ENCODE results near the gene KIAA1549. TPM values are rescaled to one million over a fixed set of nuclear protein-coding genes. Genes with fewer than 3 reads are reported as not detected.
"Not testable (repeated sequence)": the region's sequence is repeated elsewhere in the genome, so short reads cannot be mapped to it uniquely, and the experiment has no call there.

KIAA1549 gene
- total RNA-seq, 1 donor from 2014 or later = 5.2 TPM

- DNase-seq (ENCODE audit: low spot score) (no peak), ATAC-seq (no peak)
- intact Hi-C loops (cut with DNase I) = no loop called here
Measured at GRCh38 chr7:138842111-138842510, 139.1 kb downstream of the KIAA1549 start.

GRCh38 chr7:138838166-138838565 lies 143.0 kb downstream of the KIAA1549 start:
- intact Hi-C loops (cut with DNase I) = no loop called here
- ATAC-seq (peak; percentile 13), DNase-seq (ENCODE audit: low spot score) (no peak)

DNA sequence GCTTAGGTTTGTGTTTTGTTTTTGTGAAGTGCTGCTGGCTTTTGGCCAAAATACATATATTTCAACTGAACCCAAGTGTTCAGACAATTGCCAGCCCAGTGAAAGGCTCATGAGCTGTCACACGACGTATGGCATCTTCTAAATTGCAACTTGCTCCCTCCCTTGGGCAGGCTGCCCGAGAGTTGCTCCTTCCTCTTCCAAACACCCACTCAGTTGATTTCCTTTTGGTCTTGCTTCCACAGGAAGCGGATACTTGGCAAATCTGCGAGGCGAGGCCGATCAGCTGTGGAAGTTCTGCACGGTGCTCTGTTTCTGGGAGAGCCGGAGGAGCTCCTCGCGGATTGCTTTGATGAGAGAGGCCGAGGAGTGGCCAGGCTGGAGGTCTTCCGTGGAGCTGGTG lies 143.6 kb downstream of the KIAA1549 start:
- ATAC-seq (peak; percentile 28), DNase-seq (ENCODE audit: low spot score) (no peak)

DNA sequence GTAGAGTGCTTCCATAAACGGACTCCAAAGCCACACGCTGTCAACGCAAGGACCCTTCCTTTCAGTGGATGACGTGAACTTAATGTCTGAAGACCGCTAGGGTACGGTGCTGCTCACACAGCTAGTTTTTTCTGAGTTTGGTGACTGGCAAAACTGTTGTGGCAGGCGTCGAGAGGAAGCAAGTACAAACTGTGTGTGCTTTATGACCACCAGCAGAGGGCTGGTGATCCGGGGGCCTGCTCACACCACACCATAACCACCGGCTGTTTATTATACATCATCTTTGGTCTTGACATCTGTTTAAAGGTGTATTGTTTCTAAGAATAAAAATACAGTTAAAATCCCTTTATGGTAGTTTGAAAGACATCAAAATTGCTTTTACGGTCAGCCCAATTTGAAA lies 146.1 kb downstream of the KIAA1549 start:
- intact Hi-C loops (cut with DNase I) = no loop called here
- DNase-seq (ENCODE audit: low spot score) = no peak
- no peak for ATAC-seq

More for the DNA sequence above, 143.6 kb downstream of the KIAA1549 start:
- intact Hi-C loops (cut with DNase I) = no loop called here

- ATAC-seq = no peak
- intact Hi-C loops (cut with DNase I) = no loop called here
- no peak for DNase-seq (ENCODE audit: low spot score)
Measured at GRCh38 chr7:138834583-138834982, 146.6 kb downstream of the KIAA1549 start.

DNA sequence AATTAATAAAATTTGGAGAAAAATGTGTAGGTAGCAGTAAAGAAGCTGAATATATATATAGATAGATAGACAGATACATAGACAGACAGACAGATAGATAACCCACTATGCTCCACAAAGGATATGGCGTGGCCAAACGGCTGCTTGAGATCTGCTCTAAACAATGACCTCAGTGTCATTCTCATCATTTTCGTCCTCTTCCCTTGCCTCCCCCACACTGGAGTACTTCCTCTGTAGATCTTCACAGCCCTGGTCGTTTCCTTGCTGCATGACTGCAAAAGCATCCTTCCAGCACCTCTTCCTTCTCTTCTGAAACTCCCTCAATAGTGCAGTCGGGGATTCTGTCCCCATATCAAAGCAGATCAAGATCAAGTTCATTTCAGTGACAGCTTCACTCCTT lies 147.6 kb downstream of the KIAA1549 start:
- no peak for ATAC-seq
- intact Hi-C loops (cut with DNase I) = no loop called here
- no peak for DNase-seq (ENCODE audit: low spot score)

- DNase-seq (ENCODE audit: low spot score) (no peak), ATAC-seq (no peak)
- intact Hi-C loops (cut with DNase I) = no loop called here
Measured at GRCh38 chr7:138832966-138833365, 148.2 kb downstream of the KIAA1549 start.

DNA sequence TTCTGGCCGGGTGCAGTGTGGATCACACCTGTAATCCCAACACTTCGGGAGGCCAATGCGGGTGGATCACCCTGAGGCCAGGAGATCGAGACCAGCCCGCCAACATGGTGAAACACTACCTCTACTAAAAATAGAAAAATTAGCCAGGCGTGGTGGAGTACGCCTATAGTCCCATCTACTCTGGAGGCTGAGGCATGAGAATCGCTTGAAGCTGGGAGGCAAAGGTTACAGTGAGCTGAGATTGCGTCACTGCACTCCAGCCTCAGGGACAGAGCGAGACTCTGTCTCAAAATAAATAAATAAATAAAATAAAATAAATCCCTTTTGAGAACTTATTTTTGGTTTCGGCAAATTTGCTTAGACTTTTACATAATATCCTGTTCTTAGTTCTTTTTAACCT lies 151.9 kb downstream of the KIAA1549 start:
- DNase-seq (ENCODE audit: low spot score) (no peak), ATAC-seq (no peak)
- intact Hi-C loops (cut with DNase I) = no loop called here

DNA sequence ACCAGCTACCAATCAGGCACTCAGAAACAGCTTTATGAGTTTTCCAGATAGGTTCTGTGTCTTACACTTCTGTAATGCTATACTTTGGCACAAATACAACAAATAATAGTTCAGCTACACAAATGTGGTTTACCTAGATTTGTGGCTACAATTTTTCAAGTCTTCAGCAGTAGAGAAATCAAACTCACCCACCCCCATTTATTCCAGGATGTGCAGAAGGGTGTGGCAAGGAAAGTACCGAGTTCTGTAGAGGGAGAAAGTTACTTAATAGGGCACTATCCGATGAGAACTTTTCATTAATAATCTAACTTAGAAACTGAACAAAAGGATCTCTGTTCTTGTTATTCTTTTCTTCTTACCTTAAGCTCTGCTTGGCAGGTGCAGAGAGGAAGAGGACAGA lies 152.9 kb downstream of the KIAA1549 start:
- no peak for ATAC-seq
- intact Hi-C loops (cut with DNase I) = no loop called here
- DNase-seq (ENCODE audit: low spot score) = no peak

DNA sequence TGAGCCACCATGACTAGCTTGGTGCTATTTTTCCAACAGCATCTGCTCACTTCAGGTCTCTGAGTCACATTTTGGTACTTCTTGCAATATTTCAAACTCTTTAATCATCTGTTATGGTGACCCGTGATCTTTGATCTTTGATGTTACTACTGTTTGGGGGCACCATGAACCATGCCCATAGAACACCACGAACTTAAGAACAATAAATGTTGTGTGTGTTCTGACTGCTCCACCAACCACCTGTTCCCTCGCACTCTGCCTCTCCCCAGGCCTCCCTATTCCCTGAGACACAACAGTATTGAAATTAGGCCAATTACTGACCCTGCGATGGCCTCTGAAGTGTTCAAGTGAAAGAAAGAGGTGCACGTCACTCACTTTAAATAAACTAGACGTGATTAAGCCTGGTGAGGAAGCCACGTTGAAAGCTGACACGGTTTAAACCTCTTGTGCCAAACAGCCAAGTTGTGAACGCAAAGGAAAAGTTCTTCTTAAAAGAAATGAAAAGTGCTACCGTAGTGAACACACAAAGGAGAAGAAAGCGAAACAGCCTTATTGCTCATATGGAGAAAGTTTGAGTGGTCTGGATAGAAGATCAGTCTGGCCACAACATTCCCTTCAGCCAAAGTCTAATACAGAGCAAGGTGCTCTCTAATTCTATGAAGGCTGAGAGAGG lies 156.0 kb downstream of the KIAA1549 start:
- intact Hi-C loops (cut with DNase I) = no loop called here
- no peak for ATAC-seq
- no peak for DNase-seq (ENCODE audit: low spot score)

DNA sequence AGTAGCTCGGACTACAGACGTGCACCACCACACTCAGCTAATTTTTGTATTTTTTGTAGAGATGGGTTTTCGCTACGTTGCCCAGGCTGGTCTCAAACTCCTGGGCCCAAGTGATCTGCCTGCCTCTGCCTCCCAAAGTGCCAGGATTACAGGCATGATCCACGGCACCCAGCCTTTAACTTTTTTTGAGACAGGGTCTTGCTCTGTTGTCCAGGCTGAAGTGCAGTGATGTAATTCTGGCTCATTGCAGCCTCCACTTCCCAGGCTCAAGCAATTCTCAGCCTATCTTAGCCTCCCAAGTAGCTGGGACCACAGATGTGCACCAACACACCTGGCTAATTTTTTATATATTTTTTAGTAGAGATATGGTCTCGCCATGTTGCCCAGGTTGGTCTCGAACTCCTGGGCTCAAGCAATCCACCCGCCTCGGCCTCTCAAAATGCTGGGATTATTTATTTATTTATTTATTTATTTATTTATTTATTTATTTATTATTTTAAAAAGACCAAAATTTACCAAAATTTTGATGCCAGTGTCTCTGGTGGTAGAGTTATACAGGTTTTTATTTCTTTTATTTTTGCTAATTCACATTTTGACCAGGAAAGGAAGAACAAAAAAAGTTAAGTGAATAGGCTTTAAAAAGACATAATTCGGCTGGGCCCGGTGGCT lies 158.2 kb downstream of the KIAA1549 start:
- intact Hi-C loops (cut with DNase I) = no loop called here
- DNase-seq (ENCODE audit: low spot score) = no peak
- no peak for ATAC-seq

- intact Hi-C loops (cut with DNase I) = no loop called here
- DNase-seq (ENCODE audit: low spot score) (no peak), ATAC-seq (no peak)
Measured at GRCh38 chr7:138821912-138822311, 159.3 kb downstream of the KIAA1549 start.

DNA sequence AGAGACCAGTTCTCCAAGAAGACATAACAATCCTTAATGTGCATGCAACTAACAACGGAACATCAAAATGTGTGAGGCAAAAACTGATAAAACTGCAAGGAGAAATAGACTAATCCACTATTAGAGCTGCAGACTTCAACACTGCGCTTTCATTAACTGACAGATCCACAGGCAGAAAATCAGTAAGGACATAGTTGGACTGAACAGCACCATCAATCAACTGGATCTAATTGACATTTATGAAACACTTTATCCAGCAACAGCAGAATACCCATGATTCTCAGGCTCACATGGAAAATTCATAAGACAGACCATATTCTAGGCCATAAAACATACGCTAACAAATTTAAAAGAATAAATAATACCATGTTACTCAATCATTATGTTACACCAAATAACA lies 161.6 kb downstream of the KIAA1549 start:
- DNase-seq (ENCODE audit: low spot score) = no peak
- ATAC-seq = no peak
- intact Hi-C loops (cut with DNase I) = no loop called here

DNA sequence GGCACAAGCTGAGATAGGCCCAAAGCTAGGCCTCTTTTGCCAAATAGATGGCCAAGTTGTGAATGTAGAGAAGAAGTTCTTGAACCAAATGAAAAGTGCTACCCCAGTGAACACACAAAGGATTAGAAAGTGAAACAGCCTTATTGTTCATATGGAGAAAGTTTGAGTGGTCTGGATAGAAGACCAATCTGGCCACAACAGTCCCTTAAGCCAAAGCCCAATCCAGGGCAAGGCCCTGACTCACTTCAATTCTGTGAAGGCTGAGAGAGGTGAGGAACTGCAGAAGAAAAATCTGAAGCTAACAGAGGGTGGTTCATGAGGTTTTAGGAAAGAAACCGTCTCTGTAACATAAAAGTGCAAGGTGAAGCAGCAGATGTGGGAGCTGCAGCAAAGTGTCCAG lies 164.5 kb downstream of the KIAA1549 start:
- intact Hi-C loops (cut with DNase I) = no loop called here
- no peak for DNase-seq (ENCODE audit: low spot score)
- no peak for ATAC-seq

DNA sequence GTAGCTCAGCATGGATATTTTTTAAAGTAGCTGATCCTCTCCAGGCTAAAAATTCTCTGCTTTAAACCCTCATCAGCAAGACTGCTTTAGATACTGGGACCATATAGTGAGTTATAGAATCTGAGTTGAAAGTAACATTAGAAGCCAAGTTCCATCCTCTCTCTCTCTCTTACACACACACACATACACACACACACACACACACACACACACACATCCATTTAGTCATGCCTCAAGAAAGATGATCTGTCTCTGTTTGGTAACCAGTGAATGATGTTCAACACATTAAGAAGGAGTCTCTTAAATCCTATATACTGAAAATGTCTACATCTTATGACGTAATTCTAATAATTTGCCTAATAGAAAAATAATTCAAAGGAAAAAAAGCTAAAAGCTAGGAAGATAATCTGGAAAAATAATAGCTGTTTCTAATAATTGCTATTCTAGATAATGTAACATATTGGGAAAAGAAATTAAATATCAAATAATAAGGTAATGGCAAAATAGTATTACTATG lies 166.3 kb downstream of the KIAA1549 start:
- intact Hi-C loops (cut with DNase I) = no loop called here
- DNase-seq (ENCODE audit: low spot score) (no peak), ATAC-seq (no peak)

GRCh38 chr7:138813945-138814344 lies 167.2 kb downstream of the KIAA1549 start:
- intact Hi-C loops (cut with DNase I) = no loop called here
- DNase-seq (ENCODE audit: low spot score) (no peak), ATAC-seq (no peak)

DNA sequence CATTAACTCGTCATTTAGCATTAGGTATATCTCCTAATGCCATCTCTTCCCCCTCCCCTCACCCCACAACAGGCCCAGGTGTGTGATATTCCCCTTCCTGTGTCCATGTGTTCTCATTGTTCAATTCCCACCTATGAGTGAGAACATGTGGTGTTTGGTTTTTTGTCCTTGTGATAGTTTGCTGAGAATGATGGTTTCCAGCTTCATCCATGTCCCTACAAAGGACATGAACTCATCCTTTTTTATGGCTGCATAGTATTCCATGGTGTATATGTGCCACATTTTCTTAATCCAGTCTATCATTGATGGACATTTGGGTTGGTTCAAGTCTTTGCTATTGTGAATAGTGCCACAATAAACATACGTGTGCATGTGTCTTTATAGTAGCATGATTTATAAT lies 169.9 kb downstream of the KIAA1549 start:
- intact Hi-C loops (cut with DNase I); ATAC-seq; DNase-seq (ENCODE audit: low spot score): not testable (repeated sequence)

DNA sequence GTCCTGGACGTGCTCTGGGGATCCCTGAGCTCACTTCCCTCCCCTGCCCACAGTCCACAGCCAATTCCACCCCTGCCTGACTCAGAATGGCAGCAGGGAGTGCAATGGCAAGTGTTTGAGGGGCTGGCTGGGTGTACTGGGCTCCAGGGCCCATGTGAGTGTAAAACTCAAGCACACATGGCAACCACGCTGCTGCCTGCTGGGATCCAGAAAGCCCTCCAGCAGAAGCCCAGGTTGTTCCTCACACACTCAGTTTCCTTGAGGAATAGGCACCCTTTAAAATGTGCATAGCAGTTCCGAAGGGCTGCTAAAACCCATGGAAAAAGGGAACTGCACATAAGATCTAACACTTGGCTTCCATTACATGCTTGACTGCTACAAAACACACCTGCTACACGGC lies 171.8 kb downstream of the KIAA1549 start:
- ATAC-seq (no peak), DNase-seq (ENCODE audit: low spot score) (no peak)
- intact Hi-C loops (cut with DNase I) = loop anchor here (5.0 kb wide), 1 partner anchor 507 kb away; no protein-coding TSS in a partner anchor

- intact Hi-C loops (cut with DNase I) = loop anchor here (5.0 kb wide), 1 partner anchor 502 kb away; no protein-coding TSS in a partner anchor
- ATAC-seq (no peak), DNase-seq (ENCODE audit: low spot score) (no peak)
Measured at GRCh38 chr7:138804618-138805017, 176.6 kb downstream of the KIAA1549 start.

GRCh38 chr7:138802706-138803105 lies 178.5 kb downstream of the KIAA1549 start:
- ATAC-seq (no peak), DNase-seq (ENCODE audit: low spot score) (no peak)
- intact Hi-C loops (cut with DNase I) = no loop called here

- intact Hi-C loops (cut with DNase I) = no loop called here
- no peak for DNase-seq (ENCODE audit: low spot score)
- no peak for ATAC-seq
Measured at GRCh38 chr7:138801256-138801655, 179.9 kb downstream of the KIAA1549 start.
